Mononuclear cell (primary cell): ENCODE measurements around the gene ZNF618. TPM values are rescaled to one million over a fixed set of nuclear protein-coding genes. Genes with fewer than 3 reads are reported as not detected.

Experiments
- total RNA-seq: library from RNA; depleted of rRNA; stranded (reverse); fragments of >200 nt; gene quantifications from one replicate; pipeline ENCODE4 v1.2.3, GENCODE V29; 2012

Gene ZNF618
- total RNA-seq, 1 donor, result 0.94 TPM

Other genes starting within 250 kb of the ZNF618 start
- not detected for gene AMBP, start 202.0 kb downstream of the ZNF618 start, total RNA-seq
- not detected for gene KIF12, start 223.0 kb downstream of the ZNF618 start, total RNA-seq